Testis (tissue), 3 donors: ENCODE data around the gene TMEM263. TPM values are rescaled to one million over a fixed set of nuclear protein-coding genes. Genes with fewer than 3 reads are reported as not detected.

Experiments used
- DNase-seq: peaks from one replicate; pipeline ENCODE4 v3.0.0-alpha.2; 2019
- H3K27ac ChIP-seq, 2 donors: fragments of 200-600 bp; sonication (generic); one replicate each; pipeline ENCODE4 v1.5.1; 2019
- H3K27me3 ChIP-seq: fragments of 200-600 bp; sonication (generic); one replicate; pipeline ENCODE4 v1.5.1; 2019
- H3K36me3 ChIP-seq: fragments of 200-600 bp; sonication (generic); one replicate; pipeline ENCODE4 v1.5.1; 2017; ENCODE audit warnings: low read depth; ENCODE audit errors: missing control alignments
- H3K4me1 ChIP-seq: fragments of 200-600 bp; sonication (generic); one replicate; pipeline ENCODE4 v1.5.1; 2019
- H3K4me3 ChIP-seq, 2 donors: fragments of 200-600 bp; sonication (generic); one replicate each; pipeline ENCODE4 v1.5.1; 2017 to 2019
- H3K9me3 ChIP-seq: fragments of 200-600 bp; sonication (generic); one replicate; pipeline ENCODE4 v1.5.1; 2017
- CTCF ChIP-seq, 3 experiments: fragments of 450-650 bp in 2 of 3; fragments of 200-600 bp in 1 of 3; sonication (generic) in 1 of 3; IDR thresholded peaks; one replicate each; pipeline ENCODE4 v1.5.1; 2016 to 2019; ENCODE audit warnings: antibody characterized with exemption in 3 of 3, mild to moderate bottlenecking in 2 of 3, moderate library complexity in 1 of 3
- POLR2A ChIP-seq: fragments of 450-650 bp; IDR thresholded peaks from one replicate; pipeline ENCODE4 v1.6.1; 2017; ENCODE audit warnings: antibody characterized with exemption, mild to moderate bottlenecking, moderate library complexity
- WGBS, 2 donors: methylation state at CpG; one replicate each; pipeline ENCODE4 v1.1.5; 2018; 5-methylcytosine and 5-hydroxymethylcytosine counted together
- intact Hi-C: fragments of 100-400 bp; cut with DNase I; formaldehyde crosslinking; loops from one replicate; pipeline ENCODE4 v1.15.1; 2023; ENCODE audit warnings: low total_unique reads
- polyA plus RNA-seq: library from polyadenylated mRNA; stranded (reverse); fragments of 350-450 nt; fragmentation: Illumina TruSeq; extraction: RNeasy Lipid Tissue Mini Kit (QIAGEN cat#74804); gene quantifications from one replicate; pipeline ENCODE4 v1.2.3, GENCODE V29; 2014; ENCODE audit warnings: low read depth, low replicate concordance; ENCODE audit not compliant: insufficient read depth
- total RNA-seq, 2 donors: library from RNA; depleted of rRNA; stranded (reverse); fragments of >200 nt; gene quantifications; one replicate each; pipeline ENCODE4 v1.2.3, GENCODE V29; 2016

TMEM263 gene
- total and polyA plus RNA-seq, 3 donors from 2014 or later: 33.6 to 45.3 (median 40.5) TPM

- Histone ChIP-seq H3K4me1 (no peaks in the 10 kb centered on the region), H3K27me3 (no peaks in the 10 kb centered on the region), H3K4me3 (no peak overlapping the region), H3K36me3 (no peaks in the 10 kb centered on the region), H3K27ac (no peak overlapping the region), H3K9me3 (no peaks in the 10 kb centered on the region)
- whole genome bisulfite sequencing, 2 donors: 64 to 91% methylated on average over 3 of the region's 3 CpGs
- DNase-seq: no peak
- intact Hi-C loops: no loop called here
- TF ChIP-seq CTCF (IDR thresholded peaks at IDR 0.05) (no peak), POLR2A (no peak)
Measured at GRCh38 chr12:107014055-107014454, 58.3 kb downstream of the TMEM263 start.

GRCh38 chr12:107017042-107017441 lies 61.3 kb downstream of the TMEM263 start:
- no peak overlapping the region for H3K27ac ChIP-seq
- intact Hi-C loops: no loop called here
- no peaks in the 10 kb centered on the region for H3K4me1 ChIP-seq
- H3K36me3 ChIP-seq: no peaks in the 10 kb centered on the region
- H3K4me3 ChIP-seq: no peak overlapping the region
- no peak for DNase-seq
- WGBS, 2 donors: 64 to 76% methylated on average over 4 of the region's 4 CpGs
- no peaks in the 10 kb centered on the region for H3K9me3 ChIP-seq
- no peaks in the 10 kb centered on the region for H3K27me3 ChIP-seq
- TF ChIP-seq CTCF (IDR thresholded peaks at IDR 0.05): no peak
- TF ChIP-seq POLR2A: no peak

- DNase-seq: no peak
- WGBS, 2 donors: 94 to 95% methylated on average over 2 of the region's 2 CpGs
- H3K27ac ChIP-seq: no peak overlapping the region
- no peaks in the 10 kb centered on the region for H3K36me3 ChIP-seq
- TF ChIP-seq CTCF (IDR thresholded peaks at IDR 0.05) (no peak), POLR2A (no peak)
- H3K27me3 ChIP-seq: no peaks in the 10 kb centered on the region
- H3K4me3 ChIP-seq: no peak overlapping the region
- intact Hi-C loops: no loop called here
- peaks cover 3% of the 10 kb centered on the region for H3K4me1 ChIP-seq
- no peaks in the 10 kb centered on the region for H3K9me3 ChIP-seq
Measured at GRCh38 chr12:107019546-107019945, 63.8 kb downstream of the TMEM263 start.

Other genes with a start within 250 kb of the TMEM263 start
- 10 to 100 TPM; 18.3 to 27.7 TPM for gene RIC8B, start 181.2 kb upstream of the TMEM263 start, total RNA-seq
- gene RIC8B, start 181.2 kb upstream of the TMEM263 start, polyA plus RNA-seq: 14.3 TPM
- gene MTERF2, start 31.2 kb downstream of the TMEM263 start, total RNA-seq: 10 to 100 TPM; 22.7 to 25.2 TPM
- gene MTERF2, start 31.2 kb downstream of the TMEM263 start, polyA plus RNA-seq: 19.5 TPM
- 10 to 100 TPM; 63.0 to 92.0 TPM for gene CRY1, start 137.6 kb downstream of the TMEM263 start, total RNA-seq
- 71.6 TPM for gene CRY1, start 137.6 kb downstream of the TMEM263 start, polyA plus RNA-seq